IPS DF 6.9 (cell line): ENCODE results near the gene TTC27.
"Not testable (repeated sequence)": the region's sequence is repeated elsewhere in the genome, so short reads cannot be mapped to it uniquely, and the experiment has no call there.

Experiments
- DNase-seq: peaks from one replicate; pipeline ENCODE4 v3.0.0-alpha.2; 2013; ENCODE audit warnings: low read depth, low spot score
- H3K27ac ChIP-seq: one replicate; pipeline ENCODE4 v1.5.1; 2013; ENCODE audit warnings: low read length, control low read depth
- H3K27me3 ChIP-seq: 2 replicates; pipeline ENCODE4 v1.6.1; 2013; ENCODE audit warnings: mild to moderate bottlenecking, low read length; ENCODE audit not compliant: control insufficient read depth, insufficient read depth
- H3K36me3 ChIP-seq: 2 replicates; pipeline ENCODE4 v1.6.1; 2013; ENCODE audit warnings: low read length; ENCODE audit not compliant: control insufficient read depth, insufficient read depth
- H3K4me1 ChIP-seq: 2 replicates; pipeline ENCODE4 v1.6.1; 2013; ENCODE audit warnings: low read length; ENCODE audit not compliant: control insufficient read depth, insufficient read depth
- H3K4me3 ChIP-seq: 2 replicates; pipeline ENCODE4 v1.5.1; 2013; ENCODE audit warnings: mild to moderate bottlenecking, low read length
- H3K9me3 ChIP-seq: 2 replicates; pipeline ENCODE4 v1.6.1; 2013; ENCODE audit warnings: low read length, inconsistent platforms; ENCODE audit not compliant: control insufficient read depth, insufficient read depth
- WGBS: extraction: QIAGEN DNeasy Blood & Tissue Kit; methylation state at CpG from one replicate; pipeline ENCODE4 v1.1.7; 2013; ENCODE audit warnings: mixed read lengths, missing lambda C conversion rate; ENCODE audit not compliant: insufficient read length, insufficient coverage; 5-methylcytosine and 5-hydroxymethylcytosine counted together

TTC27 gene

DNA sequence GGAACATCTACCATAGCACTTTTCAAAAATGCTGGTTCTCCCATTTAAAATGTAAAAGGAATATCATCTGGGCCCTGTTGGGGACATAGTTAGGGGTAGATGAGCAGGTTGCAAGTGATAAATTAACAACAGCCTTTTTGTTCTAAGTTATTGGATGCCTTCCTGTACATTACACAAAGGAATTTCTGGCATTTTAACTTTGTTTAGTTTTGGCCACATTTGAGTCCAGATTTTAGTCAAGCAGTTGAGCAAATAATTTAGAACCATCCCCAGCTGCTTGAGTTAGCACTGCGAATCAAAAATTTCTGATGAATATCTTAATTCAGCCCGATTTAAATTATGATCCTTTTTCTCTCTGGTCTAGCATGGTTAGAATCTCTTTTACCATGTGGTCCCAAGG lies 124.4 kb downstream of the TTC27 start:
- WGBS, result no CpG with 5 or more reads among the region's 2 CpGs
- H3K9me3 ChIP-seq, result no peaks in the 10 kb centered on the region
- no peak overlapping the region for H3K4me3 ChIP-seq
- H3K27me3 ChIP-seq, result no peaks in the 10 kb centered on the region
- no peaks in the 10 kb centered on the region for H3K36me3 ChIP-seq
- H3K27ac ChIP-seq, result no peak overlapping the region
- DNase-seq, result no peak
- no peaks in the 10 kb centered on the region for H3K4me1 ChIP-seq

DNA sequence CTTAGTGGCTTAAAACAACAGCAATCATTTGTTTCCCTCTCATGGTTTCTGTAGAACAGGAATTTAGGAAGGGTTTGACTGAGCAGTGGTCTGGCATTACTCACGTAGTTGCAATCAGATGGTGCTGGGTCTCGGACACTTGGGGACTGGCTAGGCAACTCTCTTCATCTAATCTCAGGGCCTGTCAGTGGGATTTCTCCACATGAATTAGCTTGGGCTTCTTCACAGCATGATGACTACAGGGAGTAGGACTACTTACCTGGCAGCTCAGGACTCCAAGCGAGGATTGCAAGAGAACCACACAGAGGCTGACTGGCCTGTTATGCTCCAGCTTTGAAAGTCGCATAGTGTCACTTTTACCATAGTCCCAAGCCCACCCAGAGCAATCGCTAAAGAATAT lies 125.1 kb downstream of the TTC27 start:
- DNase-seq, result no peak
- Histone ChIP-seq H3K27ac (no peak overlapping the region), H3K36me3 (no peaks in the 10 kb centered on the region), H3K9me3 (no peaks in the 10 kb centered on the region), H3K27me3 (no peaks in the 10 kb centered on the region), H3K4me1 (no peaks in the 10 kb centered on the region), H3K4me3 (no peak overlapping the region)
- no CpG with 5 or more reads among the region's 5 CpGs for WGBS

GRCh38 chr2:32754676-32755075 lies 126.8 kb downstream of the TTC27 start:
- not testable (repeated sequence) for H3K36me3 ChIP-seq, DNase-seq, H3K4me3 ChIP-seq, H3K4me1 ChIP-seq, H3K9me3 ChIP-seq, H3K27ac ChIP-seq, H3K27me3 ChIP-seq
- WGBS, result no CpG with 5 or more reads among the region's 31 CpGs

- H3K9me3 ChIP-seq, result no peaks in the 10 kb centered on the region
- no CpG with 5 or more reads among the region's 1 CpG for WGBS
- no peak for DNase-seq
- H3K36me3 ChIP-seq, result no peaks in the 10 kb centered on the region
- no peak overlapping the region for H3K4me3 ChIP-seq
- H3K27ac ChIP-seq, result no peak overlapping the region
- H3K4me1 ChIP-seq, result no peaks in the 10 kb centered on the region
- no peaks in the 10 kb centered on the region for H3K27me3 ChIP-seq
Observed at GRCh38 chr2:32755666-32756065, 127.8 kb downstream of the TTC27 start.

DNA sequence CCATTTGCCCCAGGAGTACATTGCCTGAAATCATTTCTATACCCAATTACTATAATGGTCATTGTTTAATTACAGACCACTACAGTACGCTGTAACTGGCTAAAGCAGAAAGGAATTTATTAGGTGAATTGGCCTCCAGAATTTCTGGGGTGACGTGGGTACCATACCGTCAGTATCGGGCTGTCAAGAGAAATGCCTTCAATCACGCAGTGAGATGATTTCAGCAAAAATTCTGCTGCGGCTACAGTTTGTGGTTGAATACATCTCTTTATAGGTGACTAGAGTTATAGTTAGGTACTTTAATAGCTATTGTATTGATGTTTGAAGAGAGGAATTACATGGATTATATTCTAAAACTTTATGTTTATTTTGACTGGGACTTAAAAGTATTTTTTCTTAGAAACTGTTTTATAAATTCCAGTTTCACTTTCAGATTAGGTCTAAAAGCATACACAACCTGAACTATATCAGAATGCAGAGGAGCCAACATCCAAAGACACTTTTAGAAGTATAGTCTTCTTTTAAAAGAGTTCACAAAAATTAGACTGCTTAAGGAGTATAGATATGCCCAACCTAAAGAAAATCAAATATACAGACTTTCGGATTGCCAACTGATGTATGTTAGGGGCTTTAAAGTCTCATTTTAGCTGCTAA lies 128.4 kb downstream of the TTC27 start:
- no peak overlapping the region for H3K27ac ChIP-seq
- WGBS, result no CpG with 5 or more reads among the region's 7 CpGs
- DNase-seq, result no peak
- H3K4me1 ChIP-seq, result no peaks in the 10 kb centered on the region
- H3K36me3 ChIP-seq, result no peaks in the 10 kb centered on the region
- H3K4me3 ChIP-seq, result no peak overlapping the region
- no peaks in the 10 kb centered on the region for H3K27me3 ChIP-seq
- H3K9me3 ChIP-seq, result no peaks in the 10 kb centered on the region

DNA sequence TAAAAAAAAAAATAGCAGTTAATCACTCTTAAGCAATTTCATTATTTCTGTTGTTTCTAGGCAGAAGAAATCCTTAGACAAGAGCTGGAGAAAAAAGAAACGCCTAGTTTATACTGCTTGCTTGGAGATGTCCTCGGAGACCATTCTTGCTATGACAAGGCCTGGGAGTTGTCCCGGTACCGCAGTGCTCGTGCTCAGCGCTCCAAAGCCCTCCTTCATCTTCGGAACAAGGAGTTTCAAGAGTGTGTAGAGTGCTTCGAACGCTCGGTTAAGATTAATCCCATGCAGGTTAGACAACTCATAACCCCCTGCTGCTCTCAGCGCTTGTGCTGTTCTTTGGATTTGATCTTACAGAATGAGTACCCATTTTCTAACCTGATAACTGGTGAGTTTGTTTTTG lies 130.4 kb downstream of the TTC27 start:
- no peak overlapping the region for H3K27ac ChIP-seq
- H3K36me3 ChIP-seq, result no peaks in the 10 kb centered on the region
- H3K4me3 ChIP-seq, result no peak overlapping the region
- no peaks in the 10 kb centered on the region for H3K27me3 ChIP-seq
- no peaks in the 10 kb centered on the region for H3K9me3 ChIP-seq
- H3K4me1 ChIP-seq, result no peaks in the 10 kb centered on the region; the same call in 1 of the 2 replicates
- no CpG with 5 or more reads among the region's 11 CpGs for WGBS
- DNase-seq, result no peak

GRCh38 chr2:32760628-32761027 lies 132.8 kb downstream of the TTC27 start:
- H3K36me3 ChIP-seq, result no peaks in the 10 kb centered on the region
- no peaks in the 10 kb centered on the region; the same call in 1 of the 2 replicates for H3K4me1 ChIP-seq
- H3K27ac ChIP-seq, result no peak overlapping the region
- no peaks in the 10 kb centered on the region for H3K9me3 ChIP-seq
- no peaks in the 10 kb centered on the region for H3K27me3 ChIP-seq
- no peak overlapping the region for H3K4me3 ChIP-seq
- no peak for DNase-seq
- WGBS, result no CpG with 5 or more reads among the region's 4 CpGs

- WGBS, result no CpG with 5 or more reads among the region's 1 CpG
- Histone ChIP-seq H3K27ac (no peak overlapping the region), H3K9me3 (no peaks in the 10 kb centered on the region), H3K4me1 (no peaks in the 10 kb centered on the region), H3K36me3 (no peaks in the 10 kb centered on the region), H3K4me3 (no peak overlapping the region), H3K27me3 (no peaks in the 10 kb centered on the region)
- no peak for DNase-seq
Observed at GRCh38 chr2:32768387-32769174, 140.7 kb downstream of the TTC27 start.

GRCh38 chr2:32770360-32770759 lies 142.5 kb downstream of the TTC27 start:
- Histone ChIP-seq H3K36me3 (no peaks in the 10 kb centered on the region), H3K27ac (no peak overlapping the region), H3K27me3 (no peaks in the 10 kb centered on the region), H3K4me3 (no peak overlapping the region), H3K4me1 (no peaks in the 10 kb centered on the region), H3K9me3 (no peaks in the 10 kb centered on the region)
- DNase-seq, result no peak
- no CpG with 5 or more reads among the region's 5 CpGs for WGBS

DNA sequence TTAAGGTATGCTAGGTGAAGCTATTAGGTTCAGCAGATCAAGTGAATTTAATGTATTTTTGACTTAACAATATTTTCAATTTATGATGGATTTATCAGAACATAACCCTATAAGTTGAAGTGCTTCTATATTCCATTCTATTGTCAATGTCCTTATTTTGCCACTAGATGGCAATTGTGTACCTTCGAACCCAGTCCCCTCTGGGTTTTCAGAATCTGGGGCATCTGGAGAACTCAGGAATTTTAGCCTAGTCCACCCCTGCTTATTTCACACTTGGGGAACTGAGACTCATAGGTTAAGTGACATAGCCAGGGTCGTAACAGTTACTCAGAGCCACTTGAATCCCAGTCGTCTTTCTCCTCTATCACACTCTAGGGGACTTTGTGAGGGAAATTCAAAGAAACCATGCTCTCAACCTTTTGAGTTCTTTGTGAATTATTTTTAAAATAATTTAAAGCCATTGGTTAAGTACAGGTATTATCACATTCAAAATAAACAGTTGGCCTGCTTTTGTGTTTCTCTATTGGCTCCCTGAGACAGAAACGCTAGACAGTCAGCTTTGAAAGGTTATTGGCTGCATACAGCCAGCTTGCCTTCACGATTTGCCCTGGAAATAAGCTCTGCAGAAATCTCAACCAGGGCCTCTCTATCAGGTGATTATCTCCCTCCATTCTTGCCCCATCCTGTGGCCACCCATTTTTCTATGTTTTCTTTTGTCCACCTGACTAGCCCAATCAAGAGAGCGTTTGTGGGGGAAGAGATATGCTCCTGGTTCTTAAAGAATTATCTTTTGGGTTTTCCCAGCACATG lies 145.0 kb downstream of the TTC27 start:
- Histone ChIP-seq H3K36me3 (no peaks in the 10 kb centered on the region), H3K4me3 (no peak overlapping the region), H3K4me1 (no peaks in the 10 kb centered on the region), H3K9me3 (no peaks in the 10 kb centered on the region), H3K27ac (no peak overlapping the region), H3K27me3 (no peaks in the 10 kb centered on the region)
- peak; percentile 9 for DNase-seq
- no CpG with 5 or more reads among the region's 6 CpGs for WGBS
